ENCODE measurements around the gene NTRK1. TPM values are rescaled to one million over a fixed set of nuclear protein-coding genes. Genes with fewer than 3 reads are reported as not detected.
A peak's percentile ranks its signal among the peaks of the same experiment; 100 is the strongest.

NTRK1 gene
- total RNA-seq: 7.5 TPM

DNA sequence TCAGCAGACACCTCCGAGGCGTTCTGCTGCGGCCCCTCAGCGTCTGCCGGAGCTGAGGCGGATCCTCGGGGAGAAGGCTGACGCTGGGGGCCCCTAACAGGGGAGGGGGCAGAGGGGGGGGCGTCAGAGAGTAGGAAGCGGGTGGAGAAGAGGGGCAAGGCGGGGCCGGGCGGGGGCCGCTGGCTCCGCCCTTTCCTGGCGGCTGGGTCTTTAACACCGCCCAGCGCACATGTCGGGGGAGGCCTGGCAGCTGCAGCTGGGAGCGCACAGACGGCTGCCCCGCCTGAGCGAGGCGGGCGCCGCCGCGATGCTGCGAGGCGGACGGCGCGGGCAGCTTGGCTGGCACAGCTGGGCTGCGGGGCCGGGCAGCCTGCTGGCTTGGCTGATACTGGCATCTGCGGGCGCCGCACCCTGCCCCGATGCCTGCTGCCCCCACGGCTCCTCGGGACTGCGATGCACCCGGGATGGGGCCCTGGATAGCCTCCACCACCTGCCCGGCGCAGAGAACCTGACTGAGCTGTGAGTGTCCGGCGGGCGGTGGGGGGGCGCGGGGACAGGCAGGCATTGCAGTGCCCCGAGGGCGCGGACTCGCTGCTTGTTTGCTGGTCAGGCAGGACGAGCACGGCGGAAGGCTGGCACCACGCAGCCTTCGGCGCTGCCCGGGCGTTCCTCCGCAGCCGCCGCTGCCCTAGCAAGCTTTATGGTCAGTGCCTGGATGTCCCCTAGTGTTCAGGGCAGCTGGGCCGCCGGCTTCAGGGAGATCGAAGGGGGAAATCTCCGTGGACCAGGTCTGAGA lies at the start of gene NTRK1:
Gene NTRK1 (plus strand): TSS at position 238 of the 796 bp plus-strand sequence. CDS start 70 bp downstream, at position 308.
- DNase-seq (ENCODE audit: low read depth in 2 of 3, low spot score in 2 of 3): peak; percentile 33 to 73 (median 62)

- no peak for DNase-seq (ENCODE audit: low read depth in 2 of 3, low spot score in 2 of 3)
Observed at GRCh38 chr1:156811168-156811567, 49.5 kb upstream of the NTRK1 start.

GRCh38 chr1:156812293-156812990 lies 48.2 kb upstream of the NTRK1 start:
- DNase-seq (ENCODE audit: low read depth in 2 of 3, low spot score in 2 of 3): no peak

- no peak for DNase-seq (ENCODE audit: low read depth in 2 of 3, low spot score in 2 of 3)
Observed at GRCh38 chr1:156813298-156813697, 47.4 kb upstream of the NTRK1 start.

DNA sequence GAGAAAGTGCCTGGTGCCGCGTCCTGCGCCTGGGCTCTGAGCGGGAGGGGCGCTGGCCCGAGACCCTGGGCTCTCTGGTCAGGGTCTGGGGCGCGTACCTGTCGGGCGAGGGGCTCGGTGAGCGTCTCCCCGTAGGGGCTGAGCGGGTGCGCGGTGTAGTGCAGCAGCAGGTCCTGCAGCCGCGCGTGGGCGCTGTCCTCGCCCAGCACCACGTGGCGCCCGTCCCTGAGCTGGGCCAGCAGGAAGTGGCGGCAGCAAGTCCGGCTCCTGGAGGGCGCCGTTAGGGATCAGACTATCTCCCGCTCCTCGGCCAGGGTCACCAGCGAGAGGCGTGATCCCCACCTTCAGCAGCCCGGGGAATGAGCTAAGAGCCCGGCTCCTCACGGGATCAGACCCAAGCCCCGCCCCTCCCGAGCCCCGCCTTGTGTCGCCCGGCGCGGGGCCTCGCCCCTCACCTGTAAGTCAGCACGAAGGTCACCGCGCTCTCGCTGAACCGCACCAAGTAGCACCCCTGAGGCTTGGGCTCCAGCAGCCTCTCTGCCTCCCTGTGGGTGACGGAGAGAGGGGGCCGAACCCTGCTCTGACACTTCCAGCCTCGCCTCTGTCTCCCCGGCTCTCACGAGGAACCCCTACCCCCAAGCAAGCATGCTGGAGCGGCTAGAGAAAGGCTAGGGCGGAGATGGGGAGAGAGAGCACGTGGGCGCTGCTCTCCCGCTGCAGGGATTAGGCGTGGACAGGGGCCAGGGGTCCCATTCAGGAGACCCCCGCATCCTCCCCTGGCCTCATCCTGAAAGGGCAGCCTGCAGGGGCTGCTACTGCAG lies 46.7 kb upstream of the NTRK1 start:
- DNase-seq (ENCODE audit: low read depth in 2 of 3, low spot score in 2 of 3): peak in 2 of 3 donors; percentile 47 to 50

DNA sequence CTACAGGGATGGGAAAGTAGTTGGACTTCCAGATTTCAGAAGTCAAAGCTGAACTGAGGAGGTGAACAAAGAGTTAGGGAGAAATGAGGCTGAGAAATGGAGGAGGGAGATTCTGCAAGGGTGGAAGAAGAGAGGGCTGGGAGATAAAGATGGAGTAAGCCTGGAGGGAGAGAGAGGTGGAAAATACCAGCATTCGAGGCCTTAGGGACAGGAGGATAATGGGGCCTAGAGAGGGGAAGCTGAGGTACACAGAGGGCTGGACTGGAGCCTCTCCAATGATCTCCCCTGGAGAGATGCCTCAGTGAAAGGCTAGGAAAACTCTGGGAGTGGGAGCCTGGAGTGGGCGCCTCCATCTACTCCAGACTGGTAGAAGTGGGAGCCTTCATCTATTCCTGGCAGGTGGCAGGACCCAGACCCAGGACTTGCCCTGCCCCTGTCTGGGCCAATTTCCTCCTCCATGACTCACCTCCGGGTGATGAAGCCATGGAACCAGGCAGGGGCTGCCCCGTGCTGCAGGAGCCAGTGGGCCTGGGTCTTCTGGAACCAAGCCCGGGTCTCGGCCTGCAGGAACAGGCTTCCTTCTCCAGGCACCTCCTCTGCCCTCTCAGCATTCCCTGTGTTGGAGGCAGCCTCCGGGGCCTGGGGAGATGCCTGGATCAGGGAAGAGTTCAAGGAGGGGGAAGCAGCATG lies 45.9 kb upstream of the NTRK1 start:
- no peak for DNase-seq (ENCODE audit: low read depth in 2 of 3, low spot score in 2 of 3)

DNA sequence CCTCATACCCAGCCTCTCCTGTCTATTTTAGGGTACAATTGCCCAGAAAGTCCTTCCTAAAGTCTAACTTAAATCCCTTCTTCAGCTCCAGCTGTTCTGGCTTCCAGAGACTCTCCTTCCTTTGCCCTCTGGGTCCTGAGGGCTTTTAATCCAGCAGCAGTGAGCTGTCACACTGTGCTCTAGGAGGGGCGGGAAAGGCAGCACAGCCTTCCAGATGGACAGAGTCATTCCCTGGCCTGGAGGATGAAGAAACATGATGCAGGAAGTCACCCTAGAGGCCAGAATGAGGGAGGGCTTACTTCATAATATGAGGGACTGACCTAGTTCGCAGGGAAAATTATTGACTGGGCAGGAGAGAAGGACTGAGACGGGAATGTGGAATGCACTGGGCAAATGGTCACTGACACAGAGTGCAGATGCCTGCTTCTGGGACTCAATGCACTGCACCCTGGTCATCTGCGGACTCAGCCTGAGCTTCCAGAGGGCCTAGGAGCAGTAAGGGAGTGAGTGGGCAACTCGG lies 45.3 kb upstream of the NTRK1 start:
- DNase-seq (ENCODE audit: low read depth in 2 of 3, low spot score in 2 of 3): no peak

GRCh38 chr1:156815961-156816422 lies 44.7 kb upstream of the NTRK1 start:
- DNase-seq (ENCODE audit: low read depth in 2 of 3, low spot score in 2 of 3): no peak

DNA sequence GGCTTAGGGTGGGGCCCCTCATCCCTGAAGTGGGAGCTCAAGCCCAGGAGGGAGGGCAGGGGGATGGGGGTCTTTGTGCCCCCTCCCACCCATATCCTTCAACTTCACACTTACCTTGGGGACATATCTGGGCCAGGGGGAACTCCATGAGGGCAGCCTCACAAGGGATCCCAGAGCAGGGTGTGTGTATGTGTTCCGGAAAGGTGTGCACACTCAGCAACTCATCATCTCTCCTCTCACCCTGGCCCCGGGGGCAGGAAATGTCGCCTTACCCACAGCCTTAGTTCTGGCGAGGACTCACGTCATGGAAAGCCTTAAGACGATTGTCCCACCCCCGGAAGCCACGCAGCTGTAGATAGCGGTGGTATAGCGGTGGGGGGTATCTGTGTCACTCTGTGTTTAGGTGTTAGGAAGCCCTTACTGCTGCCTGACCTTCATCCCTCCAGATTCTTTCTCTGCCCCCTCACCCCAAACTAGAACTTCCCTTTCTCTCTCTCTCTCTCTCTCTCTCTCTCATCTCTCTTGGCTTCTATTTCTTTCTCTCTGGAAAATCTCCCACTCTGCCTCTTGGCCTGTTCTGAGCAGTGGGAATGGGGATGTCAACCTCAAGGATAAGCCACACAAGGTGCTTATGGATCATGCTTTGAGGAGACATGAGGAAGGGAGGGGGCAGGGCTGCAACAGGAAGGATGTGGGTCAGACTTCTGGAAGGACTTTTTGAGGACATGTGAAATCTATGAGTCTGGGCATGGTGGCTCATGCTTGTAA lies 43.9 kb upstream of the NTRK1 start, which contains the start of gene SH2D2A:
Gene SH2D2A (minus strand): TSS at position 288 of the 768 bp plus-strand sequence. CDS start 140 bp downstream, at position 148.
- peak; percentile 91 to 98 (median 96) for DNase-seq (ENCODE audit: low read depth in 2 of 3, low spot score in 2 of 3)

DNA sequence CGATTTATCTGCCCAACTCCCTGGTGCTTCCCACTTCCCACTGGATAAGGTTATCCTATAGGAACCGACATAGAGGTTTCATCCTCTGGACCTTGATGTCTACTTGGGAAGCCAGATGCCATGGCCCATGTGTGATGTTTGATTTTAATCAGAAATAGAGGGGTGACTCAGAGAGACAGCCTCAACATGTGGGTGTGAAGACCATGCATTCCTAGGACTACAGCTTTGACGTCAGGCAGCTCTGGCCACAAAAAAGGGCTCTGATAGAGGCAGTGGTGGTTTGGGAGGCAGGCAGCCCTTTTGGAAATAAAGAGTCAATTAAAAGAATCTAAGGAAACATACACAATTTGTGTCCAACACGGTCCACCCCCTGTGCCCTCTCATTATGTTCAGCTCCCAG lies 38.9 kb upstream of the NTRK1 start:
- DNase-seq (ENCODE audit: low read depth in 2 of 3, low spot score in 2 of 3): no peak

- DNase-seq (ENCODE audit: low read depth in 2 of 3, low spot score in 2 of 3): no peak
Observed at GRCh38 chr1:156822680-156823079, 38.0 kb upstream of the NTRK1 start.

- DNase-seq (ENCODE audit: low read depth in 2 of 3, low spot score in 2 of 3): no peak
Observed at GRCh38 chr1:156823210-156823790, 37.4 kb upstream of the NTRK1 start.

- no peak for DNase-seq (ENCODE audit: low read depth in 2 of 3, low spot score in 2 of 3)
Observed at GRCh38 chr1:156826630-156827029, 34.0 kb upstream of the NTRK1 start.

- no peak for DNase-seq (ENCODE audit: low read depth in 2 of 3, low spot score in 2 of 3)
Observed at GRCh38 chr1:156828400-156829124, 32.1 kb upstream of the NTRK1 start.

DNA sequence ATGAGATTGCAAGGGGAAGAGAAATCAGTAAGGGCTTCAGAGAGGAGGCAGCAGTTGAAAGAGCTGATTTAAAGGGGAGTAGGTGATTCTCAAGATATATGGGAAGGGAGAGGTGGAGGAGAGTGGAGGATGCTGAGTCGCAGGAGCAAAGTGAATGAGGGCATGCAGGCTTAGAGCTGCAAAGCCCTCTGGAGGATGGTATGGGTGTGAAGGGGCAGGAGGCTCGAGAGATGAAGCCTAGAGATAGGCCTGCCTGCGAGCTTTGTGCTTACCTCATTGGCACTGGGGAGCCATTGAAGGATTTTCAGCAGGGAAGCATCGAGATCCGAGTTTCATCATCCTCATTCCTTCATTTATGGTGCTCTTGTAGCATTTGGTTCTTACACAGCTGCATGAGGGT lies 28.2 kb upstream of the NTRK1 start:
- DNase-seq (ENCODE audit: low read depth in 2 of 3, low spot score in 2 of 3): no peak

GRCh38 chr1:156833603-156834002 lies 27.1 kb upstream of the NTRK1 start:
- peak in 2 of 3 donors; percentile 37 to 62 for DNase-seq (ENCODE audit: low read depth in 2 of 3, low spot score in 2 of 3)

DNA sequence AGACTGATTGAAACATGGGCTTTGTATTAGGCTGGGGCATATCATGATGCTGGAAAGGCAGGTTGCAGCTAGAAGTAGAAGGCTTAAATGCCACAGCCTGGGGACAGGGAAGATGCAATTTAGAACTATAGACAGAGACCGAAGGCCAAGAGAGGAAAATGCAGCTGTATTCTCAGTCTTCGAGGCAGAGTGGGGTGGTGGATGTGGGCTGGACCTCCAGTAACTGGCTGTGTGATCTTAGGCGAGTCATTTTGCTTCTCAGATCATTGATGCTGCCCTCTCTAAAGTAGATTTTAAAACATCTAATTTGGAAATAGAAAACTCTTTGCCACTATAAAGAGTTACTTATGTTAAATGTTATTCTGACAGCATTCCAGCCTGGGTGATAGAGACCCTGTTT lies 26.3 kb upstream of the NTRK1 start:
- DNase-seq (ENCODE audit: low read depth in 2 of 3, low spot score in 2 of 3): no peak

- no peak for DNase-seq (ENCODE audit: low read depth in 2 of 3, low spot score in 2 of 3)
Observed at GRCh38 chr1:156836041-156836654, 24.5 kb upstream of the NTRK1 start.
